ENCODE data around the gene ROCK2. TPM values are rescaled to one million over a fixed set of nuclear protein-coding genes. Genes with fewer than 3 reads are reported as not detected.

ROCK2 gene
- total and polyA plus RNA-seq, 2 of the 13 experiments (the other 11 are each of a cell fraction or from before 2014, with no cell fraction given): 38.1 to 119 TPM

- peak; percentile 31; the same call in 1 of the 2 replicates for TF ChIP-seq KDM2A (CRISPR knock-in tag; IDR thresholded peaks at IDR 0.05; ENCODE audit: borderline replicate concordance, low read depth)
- TF ChIP-seq CTCF (CRISPR knock-in tag; IDR thresholded peaks at IDR 0.05): no peak
- TF ChIP-seq PATZ1 (CRISPR knock-in tag; IDR thresholded peaks at IDR 0.05): peak; percentile 40; the same call in 1 of the 2 replicates
- TF ChIP-seq, protein P1, sequence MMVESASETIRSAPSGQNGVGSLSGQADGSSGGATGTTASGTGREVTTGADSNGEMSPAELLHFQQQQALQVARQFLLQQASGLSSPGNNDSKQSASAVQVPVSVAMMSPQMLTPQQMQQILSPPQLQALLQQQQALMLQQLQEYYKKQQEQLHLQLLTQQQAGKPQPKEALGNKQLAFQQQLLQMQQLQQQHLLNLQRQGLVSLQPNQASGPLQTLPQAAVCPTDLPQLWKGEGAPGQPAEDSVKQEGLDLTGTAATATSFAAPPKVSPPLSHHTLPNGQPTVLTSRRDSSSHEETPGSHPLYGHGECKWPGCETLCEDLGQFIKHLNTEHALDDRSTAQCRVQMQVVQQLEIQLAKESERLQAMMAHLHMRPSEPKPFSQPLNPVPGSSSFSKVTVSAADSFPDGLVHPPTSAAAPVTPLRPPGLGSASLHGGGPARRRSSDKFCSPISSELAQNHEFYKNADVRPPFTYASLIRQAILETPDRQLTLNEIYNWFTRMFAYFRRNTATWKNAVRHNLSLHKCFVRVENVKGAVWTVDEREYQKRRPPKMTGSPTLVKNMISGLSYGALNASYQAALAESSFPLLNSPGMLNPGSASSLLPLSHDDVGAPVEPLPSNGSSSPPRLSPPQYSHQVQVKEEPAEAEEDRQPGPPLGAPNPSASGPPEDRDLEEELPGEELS (CRISPR knock-in tag; IDR thresholded peaks at IDR 0.05): peak; percentile 71
- no peak for TF ChIP-seq ZNF260 (CRISPR knock-in tag; IDR thresholded peaks at IDR 0.05; ENCODE audit: borderline replicate concordance, low read depth)
- no peak; the same call in 1 of the 2 replicates for TF ChIP-seq CHCHD3 (CRISPR knock-in tag; IDR thresholded peaks at IDR 0.05)
- TF ChIP-seq, protein P2, sequence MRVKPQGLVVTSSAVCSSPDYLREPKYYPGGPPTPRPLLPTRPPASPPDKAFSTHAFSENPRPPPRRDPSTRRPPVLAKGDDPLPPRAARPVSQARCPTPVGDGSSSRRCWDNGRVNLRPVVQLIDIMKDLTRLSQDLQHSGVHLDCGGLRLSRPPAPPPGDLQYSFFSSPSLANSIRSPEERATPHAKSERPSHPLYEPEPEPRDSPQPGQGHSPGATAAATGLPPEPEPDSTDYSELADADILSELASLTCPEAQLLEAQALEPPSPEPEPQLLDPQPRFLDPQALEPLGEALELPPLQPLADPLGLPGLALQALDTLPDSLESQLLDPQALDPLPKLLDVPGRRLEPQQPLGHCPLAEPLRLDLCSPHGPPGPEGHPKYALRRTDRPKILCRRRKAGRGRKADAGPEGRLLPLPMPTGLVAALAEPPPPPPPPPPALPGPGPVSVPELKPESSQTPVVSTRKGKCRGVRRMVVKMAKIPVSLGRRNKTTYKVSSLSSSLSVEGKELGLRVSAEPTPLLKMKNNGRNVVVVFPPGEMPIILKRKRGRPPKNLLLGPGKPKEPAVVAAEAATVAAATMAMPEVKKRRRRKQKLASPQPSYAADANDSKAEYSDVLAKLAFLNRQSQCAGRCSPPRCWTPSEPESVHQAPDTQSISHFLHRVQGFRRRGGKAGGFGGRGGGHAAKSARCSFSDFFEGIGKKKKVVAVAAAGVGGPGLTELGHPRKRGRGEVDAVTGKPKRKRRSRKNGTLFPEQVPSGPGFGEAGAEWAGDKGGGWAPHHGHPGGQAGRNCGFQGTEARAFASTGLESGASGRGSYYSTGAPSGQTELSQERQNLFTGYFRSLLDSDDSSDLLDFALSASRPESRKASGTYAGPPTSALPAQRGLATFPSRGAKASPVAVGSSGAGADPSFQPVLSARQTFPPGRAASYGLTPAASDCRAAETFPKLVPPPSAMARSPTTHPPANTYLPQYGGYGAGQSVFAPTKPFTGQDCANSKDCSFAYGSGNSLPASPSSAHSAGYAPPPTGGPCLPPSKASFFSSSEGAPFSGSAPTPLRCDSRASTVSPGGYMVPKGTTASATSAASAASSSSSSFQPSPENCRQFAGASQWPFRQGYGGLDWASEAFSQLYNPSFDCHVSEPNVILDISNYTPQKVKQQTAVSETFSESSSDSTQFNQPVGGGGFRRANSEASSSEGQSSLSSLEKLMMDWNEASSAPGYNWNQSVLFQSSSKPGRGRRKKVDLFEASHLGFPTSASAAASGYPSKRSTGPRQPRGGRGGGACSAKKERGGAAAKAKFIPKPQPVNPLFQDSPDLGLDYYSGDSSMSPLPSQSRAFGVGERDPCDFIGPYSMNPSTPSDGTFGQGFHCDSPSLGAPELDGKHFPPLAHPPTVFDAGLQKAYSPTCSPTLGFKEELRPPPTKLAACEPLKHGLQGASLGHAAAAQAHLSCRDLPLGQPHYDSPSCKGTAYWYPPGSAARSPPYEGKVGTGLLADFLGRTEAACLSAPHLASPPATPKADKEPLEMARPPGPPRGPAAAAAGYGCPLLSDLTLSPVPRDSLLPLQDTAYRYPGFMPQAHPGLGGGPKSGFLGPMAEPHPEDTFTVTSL (CRISPR knock-in tag; IDR thresholded peaks at IDR 0.05; ENCODE audit: borderline replicate concordance): no peak; the same call in 1 of the 2 replicates
- no peak for TF ChIP-seq ATAD3A (CRISPR knock-in tag; IDR thresholded peaks at IDR 0.05)
- TF ChIP-seq SOX6 (IDR thresholded peaks at IDR 0.05): no peak
- TF ChIP-seq SOX6 (CRISPR knock-in tag; IDR thresholded peaks at IDR 0.05): peak; percentile 68
- no peak for TF ChIP-seq CEBPB (IDR thresholded peaks at IDR 0.05; ENCODE audit: borderline replicate concordance, low read depth, low read length)
- TF ChIP-seq ZNF30 (CRISPR knock-in tag; IDR thresholded peaks at IDR 0.05): no peak
- no peak for TF ChIP-seq FOXA1 (IDR thresholded peaks at IDR 0.05)
- peak; percentile 53; the same call in 1 of the 2 replicates for TF ChIP-seq FOXA1 (CRISPR knock-in tag; IDR thresholded peaks at IDR 0.05)
- no peak for TF ChIP-seq ATRX (CRISPR knock-in tag; IDR thresholded peaks at IDR 0.05; ENCODE audit: borderline replicate concordance)
- peak; percentile 79 for TF ChIP-seq SKI (IDR thresholded peaks at IDR 0.05; ENCODE audit: partially characterized antibody)
- peak; percentile 43; the same call in 1 of the 2 replicates for TF ChIP-seq NR0B2 (CRISPR knock-in tag; IDR thresholded peaks at IDR 0.05)
Observed at GRCh38 chr2:11365096-11365879, 20.9 kb upstream of the ROCK2 start (continued).

Data from HepG2 (cell line).